A172 (cell line): ENCODE results near the gene TTBK2. TPM values are rescaled to one million over a fixed set of nuclear protein-coding genes. Genes with fewer than 3 reads are reported as not detected.
"Not testable (repeated sequence)": the region's sequence is repeated elsewhere in the genome, so short reads cannot be mapped to it uniquely, and the experiment has no call there.

Source experiments
- DNase-seq: peaks from one replicate; pipeline ENCODE4 v3.0.0-alpha.2; 2015; ENCODE audit warnings: low spot score
- total RNA-seq: library from RNA; depleted of rRNA; stranded (reverse); fragments of >200 nt; shearing (Covaris generic); gene quantifications from 2 replicates; pipeline ENCODE4 v1.2.3, GENCODE V29; 2014

Gene TTBK2
- total RNA-seq, 1 experiment from 2014 or later = 17.0 TPM

- DNase-seq = no peak
These were observed 12.0 kb downstream of the TTBK2 start for GRCh38 chr15:42908538-42908937.

GRCh38 chr15:42903388-42904324 is 16.9 kb downstream of the TTBK2 start:
- no peak for DNase-seq

- not testable (repeated sequence) for DNase-seq
These were observed 26.7 kb downstream of the TTBK2 start for GRCh38 chr15:42893911-42894310.

GRCh38 chr15:42891569-42891968 is 29.0 kb downstream of the TTBK2 start:
- peak; percentile 25 for DNase-seq

- DNase-seq = peak; percentile 97
These were observed 30.2 kb downstream of the TTBK2 start for GRCh38 chr15:42890161-42890913.

GRCh38 chr15:42887384-42887783 is 33.2 kb downstream of the TTBK2 start:
- DNase-seq = not testable (repeated sequence)

- no peak for DNase-seq
These were observed 40.5 kb downstream of the TTBK2 start for GRCh38 chr15:42880121-42880520.

- DNase-seq = no peak
These were observed 41.1 kb downstream of the TTBK2 start for GRCh38 chr15:42879443-42879842.

- DNase-seq = no peak
These were observed 44.4 kb downstream of the TTBK2 start for GRCh38 chr15:42876224-42876623.

- DNase-seq = no peak
These were observed 51.9 kb downstream of the TTBK2 start for GRCh38 chr15:42868683-42869082.

- no peak for DNase-seq
These were observed 56.9 kb downstream of the TTBK2 start for GRCh38 chr15:42863572-42864239.

- no peak for DNase-seq
These were observed 61.4 kb downstream of the TTBK2 start for GRCh38 chr15:42858999-42859789.

- no peak for DNase-seq
These were observed 62.0 kb downstream of the TTBK2 start for GRCh38 chr15:42858540-42858939.

GRCh38 chr15:42854576-42854975 is 66.0 kb downstream of the TTBK2 start:
- DNase-seq = no peak

- DNase-seq = no peak
These were observed 70.7 kb downstream of the TTBK2 start for GRCh38 chr15:42849836-42850235.

- no peak for DNase-seq
These were observed 71.7 kb downstream of the TTBK2 start for GRCh38 chr15:42848846-42849245.

- no peak for DNase-seq
These were observed 73.9 kb downstream of the TTBK2 start for GRCh38 chr15:42846647-42847046.

GRCh38 chr15:42845581-42845980 is 75.0 kb downstream of the TTBK2 start:
- no peak for DNase-seq

- DNase-seq = no peak
These were observed 76.9 kb downstream of the TTBK2 start for GRCh38 chr15:42843699-42844098.

- no peak for DNase-seq
These were observed 84.3 kb downstream of the TTBK2 start for GRCh38 chr15:42836251-42836650.

GRCh38 chr15:42832576-42832975 is 88.0 kb downstream of the TTBK2 start:
- DNase-seq = peak; percentile 72
